ENCODE results near the gene C8B. TPM values are rescaled to one million over a fixed set of nuclear protein-coding genes. Genes with fewer than 3 reads are reported as not detected.

Gene C8B
- total RNA-seq: not detected

- TF ChIP-seq CTCF (IDR thresholded peaks at IDR 0.05; ENCODE audit: low read depth): no peak
Observed at GRCh38 chr1:56965916-56966697, at the start of gene C8B. Gene C8B (minus strand): TSS chr1:56966015. CDS start chr1:56965948, 67 bp downstream.

GRCh38 chr1:57015071-57015470 lies 49.3 kb upstream of the C8B start:
- TF ChIP-seq CTCF (IDR thresholded peaks at IDR 0.05; ENCODE audit: low read depth): no peak

GRCh38 chr1:57013522-57013921 lies 47.7 kb upstream of the C8B start:
- no peak for TF ChIP-seq CTCF (IDR thresholded peaks at IDR 0.05; ENCODE audit: low read depth)

- no peak for TF ChIP-seq CTCF (IDR thresholded peaks at IDR 0.05; ENCODE audit: low read depth)
Observed at GRCh38 chr1:57012315-57012714, 46.5 kb upstream of the C8B start.

GRCh38 chr1:57010511-57010910 lies 44.7 kb upstream of the C8B start:
- TF ChIP-seq CTCF (IDR thresholded peaks at IDR 0.05; ENCODE audit: low read depth): no peak

- no peak for TF ChIP-seq CTCF (IDR thresholded peaks at IDR 0.05; ENCODE audit: low read depth)
Observed at GRCh38 chr1:57007948-57008347, 42.1 kb upstream of the C8B start.

- no peak for TF ChIP-seq CTCF (IDR thresholded peaks at IDR 0.05; ENCODE audit: low read depth)
Observed at GRCh38 chr1:57007472-57007871, 41.7 kb upstream of the C8B start.

All from subcutaneous adipose tissue (tissue), 4 donors.